Fibroblast of mammary gland (primary cell): ENCODE measurements around the gene BLVRA.
A peak's percentile ranks its signal among the peaks of the same experiment; 100 is the strongest.
"Not testable (repeated sequence)": the region's sequence is repeated elsewhere in the genome, so short reads cannot be mapped to it uniquely, and the experiment has no call there.

ENCODE experiments used
- DNase-seq: peaks from one replicate; pipeline ENCODE4 v3.0.0-alpha.2; 2010; ENCODE audit warnings: low read depth
- H3K4me3 ChIP-seq: 2 replicates; pipeline ENCODE4 v1.5.1; 2011; ENCODE audit warnings: low read depth, mild to moderate bottlenecking, low read length, moderate library complexity; ENCODE audit not compliant: control insufficient read depth
- CTCF ChIP-seq: conservative IDR thresholded peaks from 2 replicates; pipeline ENCODE4 v1.5.1; 2011; ENCODE audit warnings: low read depth, low read length, inconsistent platforms; ENCODE audit not compliant: control insufficient read depth, insufficient read depth

The BLVRA gene

GRCh38 chr7:43758029-43758821 lies at the start of gene BLVRA:
Gene BLVRA, plus strand, starts transcription at chr7:43758680. Its CDS starts 12,479 bp downstream, at chr7:43771159.
- no peak for TF ChIP-seq CTCF
- peak within 1 kb of the TSS; percentile 70 for H3K4me3 ChIP-seq
- no peak for DNase-seq

GRCh38 chr7:43711503-43711902 lies 47.0 kb upstream of the BLVRA start:
- TF ChIP-seq CTCF, result no peak
- no peak for DNase-seq
- H3K4me3 ChIP-seq, result no peak overlapping the region

- H3K4me3 ChIP-seq, DNase-seq: not testable (repeated sequence)
Observed at GRCh38 chr7:43715966-43716365, 42.5 kb upstream of the BLVRA start.

- no peak for TF ChIP-seq CTCF
- no peak for DNase-seq
Observed at GRCh38 chr7:43716598-43716997, 41.9 kb upstream of the BLVRA start.

GRCh38 chr7:43721193-43721806 lies 37.2 kb upstream of the BLVRA start:
- peak; percentile 61 for TF ChIP-seq CTCF
- H3K4me3 ChIP-seq, result no peak overlapping the region
- peak; percentile 75 for DNase-seq

More at GRCh38 chr7:43716598-43716997, 41.9 kb upstream of the BLVRA start:
- no peak overlapping the region for H3K4me3 ChIP-seq

- no peak for DNase-seq
- no peak overlapping the region for H3K4me3 ChIP-seq
- TF ChIP-seq CTCF, result no peak
Observed at GRCh38 chr7:43723007-43723341, 35.5 kb upstream of the BLVRA start.

- TF ChIP-seq CTCF, result no peak
- DNase-seq, result no peak
Observed at GRCh38 chr7:43725251-43725650, 33.2 kb upstream of the BLVRA start.

More at GRCh38 chr7:43725251-43725650, 33.2 kb upstream of the BLVRA start:
- H3K4me3 ChIP-seq, result no peak overlapping the region
